ENCODE data around the gene TRMT112. TPM values are rescaled to one million over a fixed set of nuclear protein-coding genes. Genes with fewer than 3 reads are reported as not detected.

The TRMT112 gene
- total and polyA plus RNA-seq, 2 of the 4 experiments (the other 2 are of a cell fraction): 173 to 202 TPM

GRCh38 chr11:64366751-64367150, 49.4 kb upstream of the TRMT112 start:
- Histone ChIP-seq H3K4ac (ENCODE audit: low read depth, low read length) (no peak overlapping the region), H3K4me3 (ENCODE audit: insufficient read depth, low read depth, low read length) (no peak overlapping the region), H2BK15ac (ENCODE audit: low read depth, low read length) (no peak overlapping the region), H3K14ac (replicated peaks; ENCODE audit: low read depth, low read length) (no peak overlapping the region), H3K9me1 (ENCODE audit: insufficient read depth, low read length) (peaks cover 4% of the 10 kb centered on the region; the same call in 1 of the 2 replicates), H3K56ac (ENCODE audit: extremely low read depth, insufficient read depth, low read length) (no peak overlapping the region), H2AFZ (replicated peaks; ENCODE audit: low read length, poor library complexity) (no peak overlapping the region), H4K5ac (ENCODE audit: low read depth, low read length) (no peak overlapping the region), H3K18ac (ENCODE audit: low read depth, low read length) (no peak overlapping the region), H3K79me1 (ENCODE audit: low read depth in 1 of 2, low read length in 2 of 2) (peaks cover 2 to 34% of the 10 kb centered on the region in 2 experiments), H3K36me3 (ENCODE audit: control insufficient read depth, insufficient read depth, low read length) (peaks cover 57% of the 10 kb centered on the region), H3K4me1 (ENCODE audit: control insufficient read depth, insufficient read depth, low read length) (no peaks in the 10 kb centered on the region), H3K9ac (ENCODE audit: low read depth, low read length) (no peak overlapping the region), H4K20me1 (ENCODE audit: insufficient read depth, low read length) (no peaks in the 10 kb centered on the region), H2BK120ac (ENCODE audit: low read depth, low read length) (no peak overlapping the region), H3K4me2 (ENCODE audit: low read depth, low read length) (no peak overlapping the region), H3K27me3 (ENCODE audit: control insufficient read depth, insufficient read depth, low read length) (no peaks in the 10 kb centered on the region), H3K27ac (ENCODE audit: insufficient read depth, low read length) (no peak overlapping the region), H2AK9ac (replicated peaks; ENCODE audit: low read depth, low read length, poor library complexity) (no peak overlapping the region), H4K8ac (ENCODE audit: low read depth in 2 of 2, low read length in 2 of 2) (no peak overlapping the region), H2BK5ac (ENCODE audit: low read depth, low read length, poor library complexity, severe bottlenecking) (no peak overlapping the region), H2AK5ac (ENCODE audit: low read depth, low read length) (no peak overlapping the region), H4K91ac (ENCODE audit: insufficient read depth, low read depth, low read length) (no peak overlapping the region), H3K23ac (ENCODE audit: low read depth, low read length) (no peak overlapping the region), H2BK20ac (ENCODE audit: low read depth, low read length) (no peak overlapping the region), H3K9me3 (ENCODE audit: control insufficient read depth, insufficient read depth, low read length) (no peaks in the 10 kb centered on the region)
- BruUV-seq (replicated peaks): no TSS peak
- peak; percentile 29; the same call in 1 of the 2 replicates for ATAC-seq (ENCODE audit: low read depth)
- no CpG with 5 or more reads among the region's 1 CpG for WGBS, 2 experiments (ENCODE audit: extremely low coverage in 2 of 2, insufficient read length in 1 of 2)
- peak; percentile 28 for DNase-seq
- ChIA-PET CTCF (no interaction called here), POLR2A (ENCODE audit: unreplicated experiment) (interaction anchor here (0.6 kb wide), 1 partner anchor 1122 kb away, joined by 3 read pairs; no protein-coding TSS in a partner anchor)
- no peak for TF ChIP-seq BHLHE40 (IDR thresholded peaks at IDR 0.05; ENCODE audit: low read depth, low read length)
- TF ChIP-seq CTCF (conservative IDR thresholded peaks at IDR 0.05; ENCODE audit: low read depth, low read length): no peak
- no peak for TF ChIP-seq RAD21 (IDR thresholded peaks at IDR 0.05; ENCODE audit: low read length)
- no peak for TF ChIP-seq MAFK (IDR thresholded peaks at IDR 0.05; ENCODE audit: low read depth, low read length)
- no peak for TF ChIP-seq MXI1 (IDR thresholded peaks at IDR 0.05; ENCODE audit: borderline replicate concordance, low read depth, low read length)
- no peak for TF ChIP-seq USF2 (IDR thresholded peaks at IDR 0.05; ENCODE audit: low read depth, low read length)
- no peak for TF ChIP-seq RCOR1 (IDR thresholded peaks at IDR 0.05; ENCODE audit: insufficient replicate concordance, low read length)
- TF ChIP-seq FOS (IDR thresholded peaks at IDR 0.05; ENCODE audit: low read depth, low read length): no peak
- no peak for TF ChIP-seq POLR2A (IDR thresholded peaks at IDR 0.05; ENCODE audit: low read depth, low read length)
- TF ChIP-seq SMC3 (IDR thresholded peaks at IDR 0.05; ENCODE audit: low read depth, low read length): no peak
- no peak for TF ChIP-seq CHD1 (IDR thresholded peaks at IDR 0.05; ENCODE audit: low read depth, low read length)
- no peak for TF ChIP-seq NFE2L2 (IDR thresholded peaks at IDR 0.05; ENCODE audit: low read depth, low read length)
- TF ChIP-seq CEBPB (IDR thresholded peaks at IDR 0.05; ENCODE audit: low read depth, low read length): no peak
- TF ChIP-seq ELK1 (IDR thresholded peaks at IDR 0.05; ENCODE audit: borderline replicate concordance, low read depth, low read length): no peak
- in situ Hi-C loops (cut with MboI; ENCODE audit: low sequenced_read_pairs) (no loop called here), dilution Hi-C loops (cut with HindIII; ENCODE audit: low sequenced_read_pairs, unreplicated experiment) (no loop called here), intact Hi-C loops (cut with micrococcal nuclease) (no loop called here)

All from IMR-90 (cell line).